T1000 (cell line): ENCODE measurements around the gene FNDC8.
"Not testable (repeated sequence)": the region's sequence is repeated elsewhere in the genome, so short reads cannot be mapped to it uniquely, and the experiment has no call there.

ENCODE experiments used
- DNase-seq: peaks from one replicate; lab custom pipeline; 2025; ENCODE audit warnings: mixed read lengths; lab: John Stamatoyannopoulos, UW

The FNDC8 gene

GRCh38 chr17:35144840-35145239, 23.4 kb downstream of the FNDC8 start:
- no peak for DNase-seq

DNA sequence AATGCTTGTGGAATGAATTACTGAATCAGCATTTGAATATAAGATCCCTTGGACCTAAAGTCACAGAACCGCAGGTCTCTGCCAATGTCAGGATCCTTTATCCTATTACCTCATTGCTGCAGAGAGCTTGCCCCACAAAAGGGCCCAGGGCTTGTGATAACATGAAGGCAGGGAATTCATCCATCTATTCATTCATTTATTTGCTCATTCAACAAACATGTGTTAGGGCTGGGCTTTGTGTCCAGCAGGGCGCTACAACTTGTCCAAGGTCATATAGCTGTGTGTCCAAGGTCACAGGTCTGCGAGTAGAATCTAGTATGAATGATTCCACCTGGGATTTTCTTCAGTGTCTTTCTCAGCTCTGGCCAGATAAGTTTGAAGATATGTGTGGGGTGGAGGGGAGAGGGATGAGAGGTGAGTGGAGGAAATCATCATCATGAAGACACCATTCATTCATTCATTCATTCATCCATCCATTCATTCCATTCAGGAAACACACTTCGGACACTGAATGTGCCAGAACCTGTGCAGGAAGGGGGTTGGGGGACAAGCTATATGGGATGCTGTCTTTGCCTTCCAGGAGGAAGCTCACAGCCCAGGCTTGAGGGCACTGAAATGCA, 24.9 kb downstream of the FNDC8 start:
- DNase-seq: no peak

DNA sequence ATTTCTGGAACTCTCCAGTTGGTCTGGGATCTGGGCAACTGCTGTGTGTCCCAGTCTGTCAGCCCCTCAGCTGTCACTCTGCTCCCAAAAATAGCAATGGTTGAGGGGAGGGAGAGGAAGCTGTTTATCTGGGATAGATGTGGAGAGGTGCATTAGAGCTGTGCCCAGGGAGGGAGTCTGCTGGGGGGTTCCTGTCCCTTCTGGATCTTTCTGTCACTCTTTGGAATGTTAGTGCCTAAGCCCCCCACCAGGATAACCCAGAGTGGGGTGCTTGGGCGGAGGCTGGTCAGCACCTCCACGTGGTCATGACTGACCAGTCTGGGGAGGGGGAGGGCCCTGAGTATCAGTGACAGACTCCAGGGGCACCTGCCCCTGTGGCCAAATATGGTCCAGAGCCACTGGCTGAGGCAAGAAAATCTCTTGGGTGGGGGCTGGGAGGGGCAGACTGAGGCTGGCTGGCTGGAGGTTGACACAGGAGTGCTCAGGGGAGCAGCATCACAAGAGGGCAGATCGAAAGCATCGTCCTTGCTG, 26.0 kb downstream of the FNDC8 start, which contains the start of gene UNC45B:
UNC45B (plus strand) TSS at position 443 of the 531 bp plus-strand sequence. CDS start 447 bp downstream, outside the sequence.
- no peak for DNase-seq

- no peak for DNase-seq
Measured at GRCh38 chr17:35148144-35148543, 26.7 kb downstream of the FNDC8 start.

DNA sequence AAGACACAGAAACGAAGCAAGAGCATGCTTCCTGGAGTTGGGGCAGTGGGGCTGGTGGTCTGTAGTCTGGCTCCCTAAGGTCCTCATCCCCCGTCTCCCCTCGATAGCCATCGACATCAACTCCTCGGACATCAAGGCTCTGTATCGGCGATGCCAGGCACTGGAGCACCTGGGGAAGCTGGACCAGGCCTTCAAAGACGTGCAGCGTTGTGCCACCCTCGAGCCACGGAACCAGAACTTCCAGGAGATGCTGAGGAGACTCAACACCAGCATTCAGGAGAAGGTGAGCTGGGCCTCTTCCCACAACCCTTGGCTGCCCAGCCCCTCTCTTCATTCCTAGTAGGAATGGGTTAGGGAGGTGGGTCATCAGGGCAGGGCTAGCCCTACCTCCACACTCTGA, 28.5 kb downstream of the FNDC8 start:
- no peak for DNase-seq

DNA sequence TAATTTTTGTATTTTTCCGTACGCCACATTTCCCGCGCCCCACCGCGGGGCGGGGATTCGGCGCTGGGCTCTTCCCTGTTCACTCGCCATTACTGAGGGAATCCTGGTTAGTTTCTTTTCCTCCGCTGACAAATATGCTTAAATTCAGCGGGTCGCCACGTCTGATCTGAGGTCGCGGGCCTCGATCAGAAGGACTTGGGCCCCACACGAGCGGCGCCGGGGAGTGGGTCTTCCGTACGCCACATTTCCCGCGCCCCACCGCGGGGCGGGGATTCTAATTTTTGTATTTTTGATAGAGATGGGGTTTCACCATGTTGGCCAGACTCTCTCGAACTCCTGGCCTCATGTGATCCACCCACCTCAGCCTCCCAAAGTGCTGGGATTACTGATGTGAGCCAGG, 29.7 kb downstream of the FNDC8 start:
- not testable (repeated sequence) for DNase-seq

DNA sequence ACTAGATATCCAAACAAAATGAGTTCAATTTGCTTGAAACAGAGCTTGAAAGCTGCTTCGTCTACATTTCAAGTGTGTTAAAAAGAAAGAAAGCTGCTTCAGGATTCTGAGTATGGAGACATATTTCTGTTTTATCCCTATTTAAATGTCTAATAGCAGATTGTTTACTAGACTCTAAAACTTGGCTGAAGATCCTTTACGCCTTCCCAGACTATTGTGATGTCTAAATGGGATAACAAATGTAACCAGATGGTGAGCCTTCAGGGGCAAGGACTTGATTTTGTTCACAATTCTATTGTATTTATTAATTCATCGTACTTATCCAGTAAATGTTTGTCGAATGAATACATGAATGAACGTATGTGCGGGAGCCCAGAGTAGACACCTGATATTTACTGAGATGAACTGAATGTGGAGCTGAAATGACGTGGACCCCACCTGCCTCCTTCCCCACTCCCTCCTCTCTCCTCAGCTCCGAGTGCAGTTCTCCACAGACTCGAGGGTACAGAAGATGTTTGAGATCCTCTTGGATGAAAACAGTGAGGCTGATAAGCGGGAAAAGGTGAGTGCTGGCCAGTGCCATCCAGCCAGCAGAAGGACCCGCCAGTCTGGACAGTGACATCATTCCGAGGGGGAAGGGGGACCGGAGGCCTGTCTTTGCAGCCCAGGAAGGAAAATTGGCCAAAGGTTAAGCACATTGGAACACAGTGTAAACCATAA, 31.2 kb downstream of the FNDC8 start:
- DNase-seq: no peak

GRCh38 chr17:35154196-35155165, 33.1 kb downstream of the FNDC8 start:
- no peak for DNase-seq

DNA sequence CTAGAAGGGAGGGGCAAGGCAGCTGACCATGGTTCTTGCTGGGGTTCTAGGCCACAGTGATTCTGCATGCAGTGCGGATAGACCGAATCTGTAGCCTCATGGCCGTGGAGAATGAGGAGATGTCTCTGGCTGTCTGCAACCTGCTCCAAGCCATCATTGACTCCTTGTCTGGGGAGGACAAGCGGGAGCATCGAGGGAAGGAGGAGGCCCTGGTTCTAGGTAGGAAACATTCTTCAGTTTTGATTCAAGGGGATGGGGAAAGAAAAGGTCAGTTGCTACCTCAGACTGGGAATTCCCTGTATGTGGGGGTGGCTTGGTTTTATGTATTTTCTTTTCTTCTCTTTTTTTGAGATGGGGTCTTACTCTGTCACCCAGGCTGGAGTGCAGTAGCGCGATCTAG, 33.8 kb downstream of the FNDC8 start:
- no peak for DNase-seq

- no peak for DNase-seq
Measured at GRCh38 chr17:35159940-35160339, 38.5 kb downstream of the FNDC8 start.

DNA sequence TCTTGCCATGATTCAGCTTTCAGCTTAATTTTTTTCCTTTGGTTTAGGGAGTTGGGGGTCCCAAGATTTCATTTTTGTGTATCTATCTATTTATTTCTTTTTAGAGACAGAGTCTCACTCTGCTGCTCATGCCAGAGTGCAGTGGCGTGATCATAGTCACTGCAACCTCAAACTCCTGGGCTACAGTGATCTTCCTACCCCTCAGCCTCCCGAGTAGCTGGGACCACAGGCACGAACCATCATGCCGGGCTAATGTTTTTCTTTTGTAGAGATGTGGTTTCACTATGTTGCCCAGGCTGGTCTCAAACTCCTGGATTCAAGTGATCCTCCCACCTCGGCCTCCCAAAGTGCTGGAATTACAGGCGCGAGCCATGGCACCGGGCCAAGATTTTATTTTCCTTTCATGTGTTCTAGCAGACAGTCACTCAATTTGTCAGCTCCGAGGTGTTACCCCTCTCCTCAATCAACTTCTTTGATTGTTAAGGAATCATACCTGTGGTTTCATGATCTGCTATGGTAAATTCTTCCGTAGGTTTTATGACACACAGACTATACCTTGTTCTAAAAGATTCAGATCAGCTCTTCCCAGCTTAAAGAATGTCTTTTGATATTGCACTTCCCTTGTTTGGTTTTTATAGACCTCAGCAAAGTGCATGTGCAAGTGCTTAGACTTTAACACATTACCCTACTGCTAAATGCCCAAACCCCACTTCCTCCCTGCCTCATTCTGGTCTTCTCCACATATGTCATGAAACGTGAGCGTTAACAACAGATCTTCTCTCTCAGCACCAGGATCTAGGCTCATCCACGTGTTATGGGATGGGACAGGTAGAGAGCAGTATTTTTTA, 39.2 kb downstream of the FNDC8 start:
- no peak for DNase-seq

DNA sequence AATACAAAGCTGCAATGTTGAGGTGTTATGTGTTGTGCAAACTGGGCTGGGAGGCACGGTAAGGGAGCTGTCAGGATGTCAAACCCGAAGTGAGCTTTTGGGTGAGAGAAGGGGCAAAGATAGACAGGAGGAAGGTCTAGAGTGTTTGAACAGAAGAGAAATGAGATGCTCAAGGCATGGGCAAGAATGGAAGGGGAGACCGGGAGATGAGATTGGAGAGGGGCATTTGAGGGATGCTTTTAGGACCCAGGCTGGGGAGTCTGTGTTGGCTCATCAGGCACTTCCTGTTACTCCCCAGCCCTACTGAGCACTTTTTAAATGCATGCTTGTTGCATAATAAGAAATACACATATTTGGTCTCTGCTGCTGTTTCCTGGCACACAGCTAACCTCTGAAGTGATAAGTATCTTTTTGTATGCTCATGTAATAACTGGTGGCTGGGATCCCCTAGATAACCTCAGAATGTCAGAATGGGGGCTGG, 39.9 kb downstream of the FNDC8 start:
- DNase-seq: no peak

DNA sequence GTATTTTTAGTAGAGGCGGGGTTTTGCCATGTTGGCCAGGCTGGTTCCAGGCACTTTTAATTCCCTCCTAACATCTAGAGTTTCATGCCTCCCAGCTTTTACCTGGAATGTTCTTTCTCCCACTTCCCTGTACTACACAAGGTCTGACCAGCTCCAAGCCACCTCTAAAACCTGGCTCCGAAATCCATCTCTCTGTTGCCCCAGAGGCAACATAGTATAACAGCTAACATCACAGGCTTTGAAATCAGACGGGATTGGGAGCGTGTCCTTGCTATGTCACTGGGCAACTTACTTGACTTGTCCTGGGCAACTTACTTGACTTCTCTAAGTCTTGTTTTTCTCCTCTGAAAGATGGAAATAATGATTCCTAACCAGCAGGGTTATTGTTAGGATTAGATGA, 41.3 kb downstream of the FNDC8 start:
- no peak for DNase-seq

GRCh38 chr17:35163886-35164285, 42.5 kb downstream of the FNDC8 start:
- no peak for DNase-seq

- no peak for DNase-seq
Measured at GRCh38 chr17:35164716-35165115, 43.3 kb downstream of the FNDC8 start.

DNA sequence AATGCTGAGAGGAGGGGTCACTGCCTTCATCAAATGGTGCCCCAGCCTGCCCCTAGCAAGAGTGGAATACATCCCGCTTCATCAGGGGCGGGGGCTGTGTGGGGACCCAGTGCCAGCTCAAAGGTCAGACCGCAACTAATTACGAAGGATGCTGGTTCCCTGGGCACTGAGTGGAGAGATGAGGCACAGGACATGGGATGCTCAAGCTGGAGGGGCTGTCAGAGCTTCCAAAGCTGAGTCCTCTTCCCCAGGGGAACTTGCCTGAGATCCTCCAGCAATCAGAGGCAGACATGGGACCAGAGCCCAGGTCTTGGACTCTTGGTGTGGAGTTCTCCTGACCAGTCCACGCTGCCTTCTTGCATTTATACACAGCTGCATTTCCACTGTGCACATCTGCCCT, 45.1 kb downstream of the FNDC8 start:
- no peak for DNase-seq

DNA sequence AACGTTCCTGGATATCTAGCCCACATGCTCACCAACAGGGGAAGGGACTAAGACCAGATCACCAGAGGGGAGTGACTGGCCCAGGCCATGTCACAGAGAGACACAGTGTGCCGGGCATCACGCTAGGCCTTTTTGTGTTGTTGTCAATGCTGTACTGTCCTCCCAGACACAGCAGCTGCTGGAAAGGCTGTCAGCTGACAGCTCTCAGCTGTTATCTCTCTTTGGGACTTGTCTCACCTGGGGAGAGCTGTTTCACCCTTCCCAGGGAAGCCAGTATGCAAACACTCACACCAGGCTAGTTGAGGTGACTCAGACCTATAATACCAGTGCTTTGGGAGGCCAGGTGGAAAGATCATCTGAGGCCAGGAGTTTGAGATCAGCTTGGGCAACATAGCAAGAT, 45.6 kb downstream of the FNDC8 start:
- DNase-seq: no peak

DNA sequence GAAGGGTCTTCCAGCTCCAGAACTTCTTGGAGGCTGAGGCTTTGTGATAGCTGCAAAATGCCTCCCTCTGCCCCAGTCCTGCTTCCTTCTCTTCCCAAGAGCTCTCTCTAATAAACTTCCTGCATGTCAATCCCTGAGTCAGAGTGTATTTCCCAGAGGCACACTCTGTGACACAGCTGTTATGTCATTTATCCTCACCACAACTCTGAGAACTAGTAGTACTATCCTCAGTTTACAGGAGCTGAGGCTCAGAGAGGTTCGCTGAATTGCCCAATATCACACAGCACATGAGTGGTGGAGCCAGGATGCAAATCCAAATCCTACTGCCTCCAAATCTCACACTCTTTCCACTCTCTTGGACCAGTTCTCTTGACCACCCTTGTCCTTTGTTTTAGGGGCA, 46.3 kb downstream of the FNDC8 start:
- DNase-seq: no peak

GRCh38 chr17:35169835-35170363, 48.5 kb downstream of the FNDC8 start:
- DNase-seq: no peak

DNA sequence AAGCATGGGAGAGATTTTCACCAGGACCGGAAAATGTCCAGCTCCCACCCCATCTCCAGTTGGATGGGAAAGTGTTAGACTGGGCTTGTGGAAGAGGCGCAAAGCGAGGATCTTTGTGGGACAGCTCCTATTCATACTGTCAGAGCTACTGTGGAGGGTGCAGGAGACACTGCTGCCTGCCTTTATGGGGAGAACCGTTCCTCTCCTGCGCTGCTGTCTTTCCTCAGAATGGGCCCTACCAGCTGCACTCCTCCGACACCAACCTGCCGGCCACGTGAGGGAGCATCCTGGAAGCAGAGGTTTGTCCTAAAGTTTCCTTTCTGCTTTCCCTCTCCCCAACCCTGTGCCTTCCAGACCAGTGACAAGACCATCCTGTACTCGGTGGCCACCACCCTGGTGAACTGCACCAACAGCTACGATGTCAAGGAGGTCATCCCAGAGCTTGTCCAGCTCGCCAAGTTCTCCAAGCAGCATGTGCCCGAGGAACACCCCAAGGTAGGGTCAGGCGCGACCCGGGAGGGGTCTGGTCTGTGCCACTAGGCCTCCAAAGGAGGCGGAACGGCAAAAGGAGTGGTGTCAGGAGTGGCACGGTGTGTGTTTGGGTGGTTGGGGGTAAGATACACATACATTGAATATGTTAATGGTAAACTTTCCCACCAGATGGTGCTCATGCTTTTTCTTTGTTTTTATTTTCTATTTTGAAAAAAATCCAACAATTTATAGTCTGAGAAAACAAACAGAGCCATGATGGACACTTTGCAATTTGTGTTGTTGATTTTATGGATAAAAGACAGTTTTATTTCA, 49.8 kb downstream of the FNDC8 start:
- DNase-seq: no peak
